SH-SY5Y (cell line): ENCODE results near the gene WBP1.

ENCODE experiments used
- GATA2 ChIP-seq: IDR thresholded peaks from 2 replicates; pipeline ENCODE4 v1.6.1; 2011; ENCODE audit warnings: mild to moderate bottlenecking, low read depth, low read length
- GATA3 ChIP-seq: IDR thresholded peaks from 2 replicates; pipeline ENCODE4 v1.6.1; 2011; ENCODE audit warnings: low read depth, mild to moderate bottlenecking, low read length, moderate library complexity

DNA sequence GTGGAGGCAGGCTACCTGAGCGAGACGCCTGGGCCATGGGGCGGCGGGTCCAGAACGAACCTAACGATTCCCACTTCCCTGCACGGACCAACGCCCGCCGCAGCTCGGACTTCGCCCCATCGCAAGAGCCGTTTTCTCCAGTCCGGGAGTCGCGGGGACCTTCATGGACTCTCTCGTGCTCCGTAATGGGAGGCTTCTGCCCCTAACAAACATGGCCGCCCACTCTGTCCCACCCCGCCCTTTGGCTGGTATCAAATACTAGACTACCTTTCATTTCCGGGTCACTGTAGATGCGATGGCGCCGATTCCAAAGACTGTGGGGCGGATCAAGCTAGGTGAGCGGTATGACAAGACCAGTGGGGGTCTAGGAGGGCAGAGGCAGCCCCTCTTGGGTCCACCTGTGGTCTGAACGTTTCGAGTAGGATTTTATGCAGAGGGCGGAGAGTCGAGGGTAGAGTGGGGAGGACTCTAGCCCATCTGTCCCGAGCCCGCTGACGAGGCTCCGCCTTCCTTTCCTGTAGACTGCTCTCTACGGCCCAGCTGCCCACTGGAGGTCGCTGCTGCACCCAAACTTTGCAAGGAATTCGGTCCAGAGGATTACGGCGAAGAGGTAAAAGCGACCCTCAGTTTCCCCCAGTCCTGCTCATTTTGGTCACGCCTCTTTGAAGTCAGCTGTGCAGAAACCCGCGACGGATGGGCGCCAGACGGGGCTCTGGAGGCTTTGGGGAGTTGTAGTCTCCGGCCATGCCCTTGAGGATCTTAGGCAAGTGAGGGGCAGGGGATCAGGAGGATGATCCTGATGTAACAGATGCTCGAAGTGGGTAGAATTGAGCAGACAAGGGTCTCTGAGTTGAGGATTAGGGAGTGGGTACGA, 24.8 kb downstream of the WBP1 start, which contains the start of the genes CCDC142 and TTC31:
- 0 out of 2 replicates have a peak, but pooled peaks have one; percentile 30 for TF ChIP-seq GATA2
- TF ChIP-seq GATA3 = no peak
